HG03460 (cell line): Measurements from ENCODE around the gene AATK.
"Not testable (repeated sequence)": the region's sequence is repeated elsewhere in the genome, so short reads cannot be mapped to it uniquely, and the experiment has no call there.

ENCODE experiments used
- ATAC-seq: cut with Tn5 transposase; IDR thresholded peaks from one replicate; pipeline ENCODE4 v1.9.1; 2021; ENCODE audit not compliant: unreplicated experiment

AATK gene

DNA sequence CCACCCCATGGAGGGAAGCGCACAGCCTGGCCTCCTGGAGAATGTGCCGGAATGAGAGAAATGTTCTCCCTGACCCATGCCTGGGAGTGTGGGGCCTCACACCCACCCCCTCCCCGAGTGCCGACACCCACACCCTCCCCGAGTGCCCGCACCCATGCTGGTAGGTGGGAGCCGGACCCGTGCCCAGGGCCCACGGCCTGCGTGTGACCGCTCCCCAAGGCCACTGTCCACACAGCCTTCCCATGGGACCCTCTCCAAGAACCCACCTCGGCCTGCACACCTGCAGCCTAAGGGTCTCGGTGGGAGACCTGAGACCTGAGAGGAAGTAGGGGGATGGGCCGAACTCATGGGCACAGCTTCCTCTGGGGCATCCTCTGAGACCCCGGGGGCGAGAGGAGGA, 4.0 kb downstream of the AATK start:
- no peak for ATAC-seq

DNA sequence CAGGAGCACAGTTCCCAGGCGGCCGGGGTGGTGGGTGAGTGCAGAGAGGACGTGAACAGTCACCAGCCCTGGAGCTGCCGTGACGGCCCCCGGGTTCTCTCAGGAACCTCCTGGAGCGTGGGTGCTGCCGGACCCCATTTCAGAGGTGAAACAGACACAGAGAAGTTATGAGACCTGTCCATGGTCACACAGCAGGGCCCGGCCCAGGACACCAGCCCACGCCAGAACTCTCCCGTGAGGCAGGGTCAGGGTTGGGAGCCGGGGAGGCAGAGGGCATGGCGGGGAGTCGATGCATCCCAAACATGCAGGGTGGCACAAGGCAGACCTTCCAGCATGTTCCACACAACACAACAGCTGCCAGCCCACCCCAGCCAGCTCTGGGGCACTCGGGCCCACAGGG, 4.5 kb downstream of the AATK start:
- ATAC-seq, result no peak

DNA sequence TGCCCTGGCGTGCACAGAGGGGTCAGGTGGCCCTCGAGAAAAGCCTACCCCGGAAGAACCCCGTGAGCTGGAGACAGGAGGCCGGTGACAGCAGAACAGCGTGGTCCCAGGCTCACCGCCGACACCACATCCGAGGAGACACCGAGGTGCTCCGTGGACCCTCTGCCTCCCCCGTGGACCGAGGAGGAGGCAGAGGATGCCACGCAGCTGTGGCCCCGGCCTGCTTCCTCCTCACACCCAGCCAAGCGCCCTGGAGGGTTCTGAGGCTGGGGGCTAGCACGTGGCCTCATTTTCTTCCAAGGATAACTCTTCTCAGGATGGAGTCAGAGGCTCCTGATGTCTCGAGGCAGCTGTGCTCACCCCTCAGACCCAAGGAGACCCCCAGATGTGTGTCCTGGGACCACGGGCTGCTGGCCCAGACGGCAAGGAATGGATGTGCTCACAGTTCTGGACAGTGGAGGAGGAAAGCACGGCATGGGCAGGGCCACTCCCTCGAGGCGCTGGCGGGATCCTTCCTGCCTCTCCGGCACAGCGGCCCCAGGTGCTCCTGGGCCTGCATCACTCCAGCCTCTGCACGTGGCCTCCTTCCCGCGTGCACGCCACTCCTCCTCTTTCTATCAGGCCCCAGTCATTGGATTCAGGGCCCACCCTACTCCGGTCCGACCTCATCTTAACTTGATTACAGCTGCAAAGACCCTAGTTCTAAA, 5.1 kb downstream of the AATK start:
- ATAC-seq, result no peak

DNA sequence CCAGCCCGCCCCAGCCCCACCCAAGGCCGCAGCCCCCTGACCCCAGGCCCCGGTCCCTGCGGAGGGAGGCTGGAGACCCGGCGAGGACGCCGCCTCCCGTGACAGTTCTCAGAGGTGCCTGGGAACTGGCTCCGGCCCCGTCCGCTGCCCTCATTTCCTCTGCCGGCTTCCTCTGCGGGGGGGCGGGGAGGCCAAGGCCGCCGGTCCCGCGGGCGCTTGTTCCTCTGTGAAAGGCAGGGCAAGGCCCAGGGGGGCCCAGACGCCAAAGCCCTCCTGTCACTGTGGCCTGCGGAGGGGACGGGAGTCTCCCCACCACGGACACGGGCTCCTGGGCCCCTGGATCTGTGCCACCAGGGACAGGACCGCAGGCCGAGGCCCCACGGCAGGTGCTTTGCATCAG, 5.7 kb downstream of the AATK start:
- no peak for ATAC-seq

DNA sequence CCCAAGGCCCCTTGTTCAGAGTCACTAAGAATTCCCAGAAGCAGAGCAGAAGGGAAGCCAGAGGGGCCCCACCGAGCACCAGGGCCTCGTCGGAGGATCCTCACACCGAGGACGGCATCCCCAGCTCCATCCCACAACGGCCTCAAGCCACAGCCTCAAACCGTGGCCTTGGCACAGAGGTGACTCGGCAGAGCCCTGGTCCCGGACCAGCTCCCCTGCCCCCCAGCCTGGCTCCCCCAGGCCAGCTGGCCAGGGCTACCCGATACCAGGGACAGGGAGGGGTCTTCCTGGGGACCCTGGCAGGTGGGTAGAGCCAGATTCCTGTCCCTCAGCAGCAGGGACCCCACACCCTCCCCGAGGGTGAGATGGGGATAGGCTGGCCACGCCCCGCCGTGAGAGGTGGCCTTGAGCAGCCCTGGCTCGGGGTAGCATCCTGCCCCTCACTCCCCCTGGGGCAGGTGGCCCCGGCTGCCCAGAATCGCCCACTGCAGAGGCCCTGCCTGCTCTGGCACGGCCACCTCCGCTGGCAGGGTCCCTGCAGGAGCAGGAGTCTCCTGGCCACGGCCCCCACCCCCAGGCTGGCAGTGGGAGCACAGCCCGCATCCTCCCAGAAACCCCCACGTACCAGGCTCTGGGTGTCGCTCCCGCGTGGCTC, 6.3 kb downstream of the AATK start:
- ATAC-seq, result no peak

DNA sequence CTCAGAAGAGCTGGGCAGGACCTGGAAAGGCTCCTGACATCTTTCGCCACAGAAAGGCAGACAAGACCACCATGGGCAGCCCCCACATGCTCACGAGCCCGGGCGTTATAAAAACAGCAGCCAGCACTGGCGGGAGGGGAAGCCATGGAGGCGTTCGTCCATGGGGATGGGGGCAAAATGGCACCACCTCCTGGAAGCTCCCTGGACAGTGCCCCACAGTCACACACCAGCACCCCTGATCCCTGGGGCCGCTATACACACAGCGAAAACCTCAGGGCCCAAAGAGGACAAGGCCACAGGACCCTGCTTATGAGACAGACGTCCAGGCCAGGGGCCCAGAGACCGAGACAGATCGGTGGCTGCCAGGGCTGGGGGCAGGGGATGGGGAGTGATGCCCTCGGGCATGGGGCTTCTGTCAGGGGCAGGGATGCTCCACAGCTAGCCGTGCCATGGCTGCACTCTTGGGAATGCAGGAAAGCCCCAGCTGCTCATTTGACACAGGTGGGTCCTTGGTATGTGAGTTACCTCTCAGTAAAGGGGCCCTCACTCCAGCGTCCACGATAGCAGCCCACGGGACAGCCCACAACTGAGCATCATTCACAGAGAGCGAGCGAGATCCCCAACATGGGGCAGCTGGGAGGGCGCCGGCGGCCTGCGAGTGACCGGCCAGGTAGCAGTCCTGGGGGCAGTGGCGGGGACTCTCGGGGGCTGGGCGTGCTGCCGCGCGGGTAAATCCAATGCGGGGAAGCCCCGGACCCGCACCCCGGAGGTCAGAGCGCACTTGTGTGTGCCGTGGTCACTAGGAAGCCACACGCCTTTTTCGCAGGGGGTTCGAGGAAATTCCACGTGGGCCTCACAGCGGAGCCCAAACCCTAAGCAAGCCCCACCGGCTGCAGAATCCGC, 7.1 kb downstream of the AATK start:
- ATAC-seq, result no peak

DNA sequence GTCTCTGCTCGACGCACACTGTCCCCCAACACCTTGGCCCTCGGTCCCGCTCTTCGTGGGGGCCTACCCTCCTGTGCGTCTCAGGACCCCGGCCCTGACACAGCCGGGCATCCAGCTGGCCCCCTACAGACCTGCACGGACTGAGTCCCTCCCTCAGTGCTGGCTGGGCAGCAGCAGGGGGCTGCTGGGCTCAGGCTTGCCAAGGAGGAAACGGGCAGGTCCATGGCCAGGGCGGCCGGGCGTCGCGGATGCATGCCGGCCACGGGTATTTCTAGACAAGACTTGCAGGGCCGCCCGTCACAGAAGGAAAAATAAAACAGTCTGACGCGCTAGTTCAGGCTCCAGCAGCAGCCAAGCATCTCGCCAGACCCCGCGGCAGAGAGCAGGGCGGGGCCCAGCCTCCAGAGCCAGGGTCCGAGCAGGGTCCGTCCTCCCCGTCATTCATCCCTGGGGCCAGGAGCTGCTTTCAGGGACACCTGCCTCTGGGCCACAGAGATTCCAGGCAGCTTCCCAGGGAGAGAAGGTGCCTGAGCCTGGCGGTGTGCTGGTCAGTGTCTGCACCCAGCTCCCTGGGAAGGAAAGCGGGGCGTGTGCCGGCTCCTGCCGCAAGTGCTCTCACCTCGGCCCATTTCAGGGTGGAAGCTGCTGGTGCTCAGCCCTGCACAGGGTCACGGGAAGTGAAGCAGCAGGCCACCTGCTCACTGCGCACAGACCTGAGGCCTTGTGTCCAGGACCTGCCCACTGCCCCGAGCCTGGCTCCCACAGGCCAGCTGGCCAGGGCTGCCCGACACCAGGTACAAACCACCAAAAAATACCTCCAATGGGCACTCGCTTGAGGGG, 8.0 kb downstream of the AATK start:
- no peak for ATAC-seq

DNA sequence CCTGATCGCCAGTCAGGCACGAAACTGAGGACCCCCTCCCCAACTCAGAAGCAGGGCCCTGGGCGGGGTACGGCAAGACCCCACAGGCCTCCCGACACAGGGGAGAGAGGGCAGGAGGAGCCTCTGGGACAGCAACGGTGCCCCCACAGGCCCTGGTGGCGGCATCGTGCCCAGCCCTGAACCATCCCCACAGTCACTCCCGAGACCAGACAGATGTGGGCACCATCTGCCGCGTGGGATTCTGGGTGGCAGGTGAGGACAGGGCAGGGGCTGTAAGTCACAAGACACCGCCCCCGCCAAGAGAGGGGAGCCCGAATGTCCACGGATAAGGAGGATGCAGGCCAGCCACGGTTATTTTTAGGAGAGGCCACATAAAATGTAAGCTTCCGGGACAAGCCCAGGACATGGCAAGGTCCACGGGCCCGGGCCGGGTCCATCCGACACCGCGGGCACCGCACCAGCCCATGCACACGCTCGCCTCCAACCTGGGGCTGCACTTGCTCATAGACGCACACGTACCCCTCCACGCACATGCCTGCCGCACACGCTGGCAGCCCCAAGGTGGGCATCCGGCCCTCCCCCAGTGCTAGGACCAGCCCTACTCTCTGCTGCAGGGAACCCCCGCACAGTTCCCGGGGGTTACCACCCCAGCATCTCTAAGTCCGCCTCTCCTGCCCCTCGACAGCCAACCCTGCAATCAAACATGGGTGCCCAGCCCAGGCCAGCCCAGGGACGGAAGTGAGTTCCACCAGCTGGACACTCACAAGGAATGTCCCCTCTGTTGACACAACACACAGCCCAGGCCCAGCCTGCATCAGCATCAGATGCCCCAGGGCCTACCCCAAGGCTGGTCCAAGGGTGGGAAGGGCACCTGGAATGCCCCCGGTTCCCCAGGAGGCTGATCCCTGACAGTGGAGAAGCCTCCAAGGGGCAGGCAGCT, 8.9 kb downstream of the AATK start:
- no peak for ATAC-seq

DNA sequence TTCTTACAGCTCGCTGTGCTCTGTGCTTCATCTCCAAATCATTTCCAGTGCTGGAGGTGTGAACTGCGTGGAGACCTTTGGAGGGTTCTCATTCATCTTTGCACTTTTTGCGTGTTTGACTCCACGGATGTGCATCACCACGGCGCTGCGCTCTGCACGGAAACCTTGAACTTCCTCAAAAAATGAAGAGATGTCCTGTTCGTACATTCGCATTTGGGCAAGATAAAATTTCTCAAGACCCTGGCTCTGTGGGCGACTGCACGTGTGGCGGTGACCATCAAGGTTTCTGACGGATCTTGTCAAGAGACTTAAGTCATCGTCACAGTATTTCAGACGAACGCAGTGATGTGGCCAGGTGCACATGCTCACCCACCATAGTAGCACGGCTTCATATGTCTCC, 11.1 kb downstream of the AATK start:
- ATAC-seq, result no peak

DNA sequence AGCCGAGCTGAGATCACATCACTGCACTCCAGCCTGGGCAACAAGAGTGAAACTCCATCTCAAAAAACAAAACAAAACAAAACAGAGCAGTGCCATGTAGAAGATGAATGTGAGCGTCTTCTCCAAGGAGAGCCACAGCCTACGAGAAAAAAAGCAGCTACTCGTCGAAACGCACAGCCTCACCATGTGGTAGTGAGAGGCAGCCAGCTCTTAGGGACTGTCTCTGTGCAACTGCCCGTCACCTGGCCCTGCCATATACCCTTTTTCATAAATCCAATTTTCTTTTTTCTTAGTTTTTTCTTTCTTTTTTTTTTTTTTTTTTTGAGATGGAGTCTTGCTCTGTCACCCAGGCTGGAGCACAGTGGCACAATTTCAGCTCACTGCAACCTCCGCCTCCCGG, 12.0 kb downstream of the AATK start:
- not testable (repeated sequence) for ATAC-seq

DNA sequence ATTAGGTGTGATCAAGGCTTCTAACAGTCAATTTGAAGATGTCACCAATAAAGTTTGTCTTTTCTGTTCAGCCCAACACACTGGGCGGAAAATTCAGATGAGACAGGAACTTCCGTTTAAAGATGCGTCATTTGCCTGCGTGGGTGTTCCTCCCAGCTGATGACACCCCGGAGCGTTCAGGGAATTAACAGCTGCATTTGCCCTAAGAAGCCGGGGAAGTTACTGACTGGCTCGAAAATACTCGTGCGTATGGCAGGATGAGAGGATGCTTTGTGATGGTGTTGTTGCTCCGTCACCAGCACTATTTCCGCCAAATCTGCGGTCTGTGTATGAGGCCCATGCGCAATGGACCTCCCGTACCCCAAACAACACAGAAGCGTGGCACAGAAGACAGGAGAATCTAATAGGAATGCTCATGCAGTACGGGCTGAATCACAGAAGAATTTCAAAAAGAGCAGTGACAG, 12.6 kb downstream of the AATK start:
- ATAC-seq, result no peak

DNA sequence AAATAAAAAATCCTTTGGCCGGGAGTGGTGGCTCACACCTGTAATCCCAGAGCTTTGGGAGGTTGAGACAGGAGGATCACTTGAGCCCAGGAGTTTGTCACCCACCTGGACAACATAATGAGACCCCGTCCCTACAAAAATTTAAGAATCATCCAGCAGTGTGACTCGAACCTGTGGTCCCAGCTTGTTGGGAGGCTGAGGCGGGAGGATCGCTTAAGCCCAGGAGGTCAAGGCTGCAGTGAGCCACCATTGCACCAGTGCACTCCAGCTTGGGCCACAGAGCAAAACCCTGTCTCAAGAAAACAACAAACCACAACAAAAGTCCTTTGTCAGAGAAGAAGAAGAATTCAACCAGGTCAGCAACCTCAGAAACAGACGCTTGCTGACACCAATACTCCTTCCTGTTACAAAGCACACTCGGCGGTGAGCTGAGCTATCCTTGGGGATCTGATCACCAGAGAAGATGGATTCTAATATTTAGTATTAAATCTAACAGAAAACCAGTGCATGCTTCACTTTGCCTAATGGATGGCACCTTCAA, 13.7 kb downstream of the AATK start:
- ATAC-seq, result no peak

DNA sequence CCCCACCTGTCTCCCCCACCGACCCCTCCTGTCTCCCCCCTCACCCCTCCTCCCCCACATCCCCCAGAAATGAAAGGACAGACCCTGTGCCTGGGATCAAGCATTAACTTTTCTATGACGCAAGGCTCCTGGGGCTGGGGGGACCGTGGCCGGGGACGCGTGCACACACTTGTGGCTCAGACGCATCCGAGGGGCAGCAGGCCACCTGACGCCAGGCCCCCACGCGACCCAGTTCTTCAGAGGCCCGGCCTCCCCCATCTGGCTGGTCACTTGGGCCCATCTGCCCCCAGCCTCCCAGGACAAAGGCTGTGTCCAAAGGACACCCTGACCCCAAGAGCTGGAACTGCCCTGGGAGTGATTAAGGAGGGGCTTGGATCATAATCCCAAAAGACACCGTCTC, 14.7 kb downstream of the AATK start:
- ATAC-seq, result no peak

DNA sequence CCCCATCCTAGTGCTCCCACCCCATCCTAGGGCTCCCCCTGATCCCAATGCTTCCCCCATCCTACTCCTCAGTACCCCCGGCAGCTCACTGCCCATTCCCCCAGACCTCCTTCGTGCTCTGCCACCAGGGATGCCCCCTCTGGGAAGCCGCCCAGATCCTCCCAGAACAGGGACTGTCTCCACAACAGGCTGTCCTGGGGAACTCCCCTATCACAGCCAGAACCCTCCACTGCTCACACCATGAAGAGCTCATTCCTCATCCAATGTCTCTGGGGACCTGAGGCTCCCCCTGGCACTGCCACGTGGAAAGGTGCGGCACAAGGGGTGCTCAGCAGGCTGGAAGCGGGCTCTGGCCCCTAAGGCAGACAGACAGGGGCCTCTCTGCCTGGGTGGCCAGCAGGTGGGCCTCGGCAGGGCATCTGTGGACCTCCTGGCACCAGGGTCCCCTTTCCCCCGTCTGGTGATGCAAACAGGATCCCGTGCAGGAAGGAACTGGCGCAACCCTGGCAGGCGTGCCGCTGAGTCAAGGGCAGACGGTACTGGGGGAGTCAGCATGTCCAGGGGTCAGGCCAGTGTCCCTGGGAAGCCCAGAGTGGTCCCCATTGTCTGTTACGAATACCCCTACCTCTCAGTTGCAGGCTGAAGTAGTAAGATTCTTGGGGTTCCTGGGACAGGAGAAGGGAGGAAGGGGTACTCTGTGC, 15.5 kb downstream of the AATK start:
- no peak for ATAC-seq

DNA sequence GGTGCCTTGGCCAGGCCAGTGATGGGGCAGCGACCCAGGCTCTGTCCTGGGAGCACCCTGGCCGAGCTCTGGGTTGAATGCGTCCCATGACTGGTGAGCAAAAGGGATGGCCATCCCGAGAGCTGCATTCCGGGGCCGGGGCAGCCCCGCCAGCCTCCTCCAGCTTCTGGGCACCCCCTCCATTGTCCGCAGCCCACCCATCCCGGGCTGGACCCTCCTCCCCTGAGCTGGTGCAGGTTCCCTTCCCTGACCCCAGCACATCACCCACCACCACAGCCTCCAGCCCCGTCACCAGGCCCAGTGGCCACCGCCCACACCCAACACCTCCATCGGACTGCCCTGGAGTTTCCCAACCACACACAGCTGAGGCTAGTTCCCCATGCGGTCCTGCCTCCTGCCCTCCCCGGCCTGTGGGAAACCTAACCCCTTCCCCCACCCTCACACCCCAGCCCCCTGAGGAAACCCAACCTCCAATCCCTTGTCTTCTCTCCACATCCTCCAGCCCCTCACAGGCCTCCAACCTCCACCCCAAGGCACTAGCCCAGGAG, 17.0 kb downstream of the AATK start:
- ATAC-seq, result no peak

DNA sequence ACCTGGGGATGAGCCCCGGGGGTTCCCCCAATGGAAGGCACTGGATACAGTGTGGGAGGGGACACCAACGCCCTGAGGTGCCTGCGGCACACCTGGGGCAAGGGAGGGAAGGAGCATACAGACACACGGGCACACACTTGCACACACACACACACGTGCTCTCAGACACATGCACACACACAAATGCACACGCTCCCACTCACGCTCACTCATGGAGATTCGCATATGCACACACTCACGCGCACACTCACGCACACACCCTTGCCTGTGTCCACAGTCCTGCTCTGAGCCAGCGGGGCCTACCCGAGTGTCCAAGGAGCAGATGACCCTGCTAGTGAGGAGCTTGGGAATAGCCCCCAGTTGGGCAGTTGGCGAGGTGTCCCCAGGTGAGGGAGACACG, 17.4 kb downstream of the AATK start:
- no peak for ATAC-seq

DNA sequence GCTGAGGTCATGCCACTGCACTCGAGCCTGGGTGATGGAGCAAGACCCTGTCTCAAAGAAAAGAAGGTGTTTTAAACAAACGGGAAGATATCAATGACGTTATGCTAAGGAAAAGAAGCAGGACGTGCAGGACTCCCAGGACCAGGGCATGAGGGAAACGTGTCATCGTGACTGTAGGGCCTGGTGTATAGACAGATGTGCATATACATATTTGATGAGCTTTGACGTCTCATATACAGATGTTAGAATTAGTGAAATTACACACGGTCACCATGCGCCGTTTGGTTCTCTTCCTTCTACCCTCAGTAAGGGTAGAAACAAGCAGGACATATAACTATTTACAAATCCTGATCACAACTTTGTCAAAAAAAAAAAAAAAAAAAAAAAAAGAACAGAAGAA, 18.3 kb downstream of the AATK start:
- no peak for ATAC-seq

DNA sequence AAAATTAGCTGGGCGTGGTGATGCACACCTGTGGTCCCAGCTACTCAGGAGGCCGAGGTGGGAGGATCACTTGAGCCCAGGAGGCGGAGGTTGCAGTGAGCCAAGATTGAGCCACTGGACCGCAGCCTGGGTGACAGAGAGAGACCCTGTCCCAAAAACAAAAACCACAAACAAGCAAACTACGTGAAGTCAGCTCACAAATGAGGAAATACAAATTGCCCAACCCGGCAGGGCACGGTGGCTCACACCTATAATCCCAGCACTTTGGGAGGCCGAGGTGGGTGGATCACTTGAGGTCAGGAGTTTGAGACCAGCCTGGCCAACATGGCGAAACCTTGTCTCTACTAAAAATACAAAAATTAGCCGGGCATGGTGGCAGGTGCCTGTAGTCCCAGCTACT, 19.8 kb downstream of the AATK start:
- ATAC-seq, result not testable (repeated sequence)

DNA sequence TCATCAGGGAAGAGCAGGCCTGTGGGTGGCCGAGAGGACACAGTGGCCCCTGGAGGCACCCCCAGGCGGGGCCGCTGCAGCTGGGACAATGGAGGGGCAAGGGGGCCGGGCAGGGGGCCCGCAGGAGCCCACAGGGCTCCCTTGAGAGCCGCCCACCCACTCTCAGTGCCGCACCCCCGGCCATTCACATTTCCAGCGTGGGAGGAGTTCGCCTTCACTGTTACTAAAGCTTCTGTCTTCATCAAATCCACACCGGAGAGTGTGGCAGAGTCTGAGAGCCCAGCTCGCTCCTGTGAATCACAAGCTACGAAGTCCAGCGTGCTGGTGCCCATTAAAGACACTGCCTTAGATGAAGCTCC, 21.6 kb downstream of the AATK start:
- ATAC-seq, result no peak
